Uterus (tissue), 4 donors: ENCODE measurements around the gene SEMA4B. TPM values are rescaled to one million over a fixed set of nuclear protein-coding genes. Genes with fewer than 3 reads are reported as not detected.
A peak's percentile ranks its signal among the peaks of the same experiment; 100 is the strongest.

Source experiments
- DNase-seq, 2 donors: peaks; one replicate each; pipeline ENCODE4 v3.0.0-alpha.2; 2019 to 2020
- H3K27ac ChIP-seq, 2 donors: fragments of 200-600 bp; sonication (generic); 1 replicate in 1 of 2; 2 replicates in 1 of 2; pipeline ENCODE4 v1.5.1; 2016 to 2018
- H3K27me3 ChIP-seq, 2 donors: fragments of 200-600 bp; sonication (generic); one replicate each; pipeline ENCODE4 v1.5.1; 2018 to 2019; ENCODE audit warnings: control low read depth in 1 of 2
- H3K36me3 ChIP-seq, 2 donors: fragments of 200-600 bp; sonication (generic); one replicate each; pipeline ENCODE4 v1.5.1; 2019; ENCODE audit warnings: control low read depth in 1 of 2
- H3K4me1 ChIP-seq, 2 donors: fragments of 200-600 bp; sonication (generic); one replicate each; pipeline ENCODE4 v1.5.1; 2018 to 2019; ENCODE audit warnings: control low read depth in 1 of 2
- H3K4me3 ChIP-seq, 2 donors: fragments of 200-600 bp; sonication (generic); 1 replicate in 1 of 2; 2 replicates in 1 of 2; pipeline ENCODE4 v1.5.1; 2018 to 2019; ENCODE audit warnings: mild to moderate bottlenecking in 1 of 2
- H3K9me3 ChIP-seq, 2 donors: fragments of 200-600 bp; sonication (generic); one replicate each; pipeline ENCODE4 v1.5.1; 2019; ENCODE audit warnings: control low read depth in 1 of 2
- CTCF ChIP-seq, 4 experiments: fragments of 200-600 bp in 2 of 4; fragments of 450-650 bp in 2 of 4; sonication (generic) in 2 of 4; IDR thresholded peaks; one replicate each; pipeline ENCODE4 v1.5.1; 2016 to 2019; ENCODE audit warnings: antibody characterized with exemption in 4 of 4, mild to moderate bottlenecking in 2 of 4, moderate library complexity in 1 of 4
- POLR2A ChIP-seq, 2 donors: fragments of 450-650 bp; IDR thresholded peaks; one replicate each; pipeline ENCODE4 v1.6.1; 2016; ENCODE audit warnings: antibody characterized with exemption in 2 of 2, mild to moderate bottlenecking in 1 of 2, moderate library complexity in 1 of 2
- intact Hi-C: fragments of 100-400 bp; cut with DNase I; formaldehyde crosslinking; loops from one replicate; pipeline ENCODE4 v1.15.1; 2023; ENCODE audit warnings: low total_unique reads
- total RNA-seq, 4 donors: library from RNA; depleted of rRNA in 3 of 4; stranded (reverse); fragments of >200 nt in 3 of 4; gene quantifications; one replicate each; pipeline versions ENCODE4 v1.1.0 to v1.2.4, GENCODE V29; 2014 to 2023
- donor health status: DM: yes; HTN: yes; CAD: no.

SEMA4B gene
- total RNA-seq, 4 donors from 2014 or later = 6.7 to 50.1 (median 22.8) TPM

GRCh38 chr15:90165157-90165556 is 36.0 kb upstream of the SEMA4B start:
- Histone ChIP-seq H3K4me3 (no peak overlapping the region), H3K4me1 (no peaks in the 10 kb centered on the region), H3K36me3 (no peaks in the 10 kb centered on the region), H3K27me3 (no peaks in the 10 kb centered on the region), H3K27ac (no peak overlapping the region), H3K9me3 (no peaks in the 10 kb centered on the region)
- TF ChIP-seq CTCF (IDR thresholded peaks at IDR 0.05) (no peak), POLR2A (IDR thresholded peaks at IDR 0.05) (no peak)
- DNase-seq = no peak
- intact Hi-C loops = no loop called here

GRCh38 chr15:90165659-90166489 is 35.3 kb upstream of the SEMA4B start:
- no peaks in the 10 kb centered on the region for H3K4me1 ChIP-seq
- no peak overlapping the region for H3K4me3 ChIP-seq
- H3K27ac ChIP-seq = no peak overlapping the region
- no peaks in the 10 kb centered on the region for H3K9me3 ChIP-seq
- intact Hi-C loops = no loop called here
- H3K36me3 ChIP-seq = no peaks in the 10 kb centered on the region
- DNase-seq = peak in 1 of 2 donors; percentile 43
- no peaks in the 10 kb centered on the region for H3K27me3 ChIP-seq
- TF ChIP-seq POLR2A (IDR thresholded peaks at IDR 0.05) = no peak
- TF ChIP-seq CTCF (IDR thresholded peaks at IDR 0.05) = no peak

DNA sequence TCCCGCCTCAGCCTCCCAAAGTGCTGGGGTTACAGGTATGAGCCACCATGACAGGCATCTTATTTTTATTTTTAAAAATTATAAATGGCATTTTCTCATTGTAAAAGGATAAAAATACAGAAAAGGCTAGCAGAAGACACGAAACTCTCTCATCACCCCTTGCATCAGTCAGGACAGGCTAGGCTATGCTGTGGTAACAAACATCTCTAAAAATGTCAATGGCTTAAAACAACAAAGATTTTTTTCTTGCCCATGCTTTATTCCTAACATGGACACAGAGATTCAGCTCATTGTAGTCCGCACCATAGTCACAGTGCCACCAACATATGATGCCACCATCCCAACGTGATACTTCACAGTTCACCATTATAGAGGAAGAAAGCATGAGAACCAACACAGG is 34.0 kb upstream of the SEMA4B start:
- no peak for DNase-seq
- Histone ChIP-seq H3K36me3 (no peaks in the 10 kb centered on the region), H3K4me1 (no peaks in the 10 kb centered on the region), H3K9me3 (no peaks in the 10 kb centered on the region), H3K27me3 (no peaks in the 10 kb centered on the region), H3K4me3 (no peak overlapping the region), H3K27ac (no peak overlapping the region)
- no peak for TF ChIP-seq CTCF (IDR thresholded peaks at IDR 0.05)
- no peak for TF ChIP-seq POLR2A (IDR thresholded peaks at IDR 0.05)
- intact Hi-C loops = no loop called here

- DNase-seq = no peak
- no peak overlapping the region for H3K4me3 ChIP-seq
- no peaks in the 10 kb centered on the region for H3K9me3 ChIP-seq
- intact Hi-C loops = no loop called here
- H3K27ac ChIP-seq = no peak overlapping the region
- no peaks in the 10 kb centered on the region for H3K27me3 ChIP-seq
- H3K36me3 ChIP-seq = no peaks in the 10 kb centered on the region
- H3K4me1 ChIP-seq = peaks cover 0 to 3% of the 10 kb centered on the region in 2 donors
- TF ChIP-seq POLR2A (IDR thresholded peaks at IDR 0.05) (no peak), CTCF (IDR thresholded peaks at IDR 0.05) (no peak)
Observed at GRCh38 chr15:90171623-90172022, 29.5 kb upstream of the SEMA4B start.

DNA sequence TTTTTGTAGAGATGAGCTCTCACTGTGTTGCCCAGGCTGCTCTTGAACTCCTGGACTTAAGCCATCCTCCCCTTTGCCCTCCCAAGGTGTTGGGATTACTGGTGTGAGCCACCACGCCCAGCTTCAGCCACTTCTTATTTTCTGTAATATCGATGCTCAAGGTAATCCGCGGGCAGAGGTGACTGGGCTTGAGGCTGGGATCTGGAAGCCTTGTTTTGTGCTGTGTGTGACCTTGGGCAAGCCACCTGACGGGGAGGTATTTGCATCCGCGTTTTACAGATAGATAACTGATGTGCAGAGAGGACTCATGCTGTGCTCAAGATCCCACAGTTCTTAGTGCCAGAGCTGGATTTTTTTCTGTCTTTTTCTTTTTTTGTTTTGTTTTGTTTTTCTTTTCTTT is 27.8 kb upstream of the SEMA4B start:
- H3K4me1 ChIP-seq = peaks cover 0 to 3% of the 10 kb centered on the region in 2 donors
- no peaks in the 10 kb centered on the region for H3K36me3 ChIP-seq
- no peak overlapping the region for H3K27ac ChIP-seq
- H3K4me3 ChIP-seq = no peak overlapping the region
- intact Hi-C loops = no loop called here
- TF ChIP-seq POLR2A (IDR thresholded peaks at IDR 0.05) (no peak), CTCF (IDR thresholded peaks at IDR 0.05) (no peak)
- no peaks in the 10 kb centered on the region for H3K9me3 ChIP-seq
- no peak for DNase-seq
- H3K27me3 ChIP-seq = no peaks in the 10 kb centered on the region
